HG02840 (cell line): ENCODE data around the gene GNB1.
"Not testable (repeated sequence)": the region's sequence is repeated elsewhere in the genome, so short reads cannot be mapped to it uniquely, and the experiment has no call there.

Experiments used
- ATAC-seq: cut with Tn5 transposase; IDR thresholded peaks from one replicate; pipeline ENCODE4 v1.9.1; 2021; ENCODE audit warnings: mild to moderate bottlenecking, moderate library complexity, moderate number of reproducible peaks; ENCODE audit not compliant: unreplicated experiment, low FRiP score

The GNB1 gene

DNA sequence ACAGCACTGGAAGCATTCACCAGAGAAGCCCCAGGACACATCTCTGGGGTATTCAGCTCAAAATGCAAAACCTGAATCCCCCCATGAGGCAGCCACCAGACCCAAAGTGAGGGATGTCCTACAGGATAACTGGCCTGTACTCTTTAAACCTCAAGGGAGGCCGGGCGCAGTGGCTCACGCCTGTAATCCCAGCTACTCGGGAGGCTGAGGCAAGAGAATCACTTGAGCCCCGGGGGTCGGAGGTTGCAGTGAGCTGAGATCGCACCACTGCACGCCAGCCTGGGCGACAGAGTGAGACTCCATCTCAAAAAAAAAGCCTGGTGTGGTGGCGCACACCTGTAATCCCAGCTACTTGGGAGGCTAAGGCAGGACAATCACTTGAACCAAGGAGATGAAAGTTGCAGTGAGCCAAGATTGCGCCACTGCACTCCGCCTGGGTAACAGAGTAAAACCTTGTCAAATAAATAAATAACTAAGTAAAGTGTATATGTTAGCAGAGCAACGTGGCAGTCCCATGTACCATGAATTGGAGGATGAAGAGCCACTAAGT is 29.1 kb downstream of the GNB1 start:
- not testable (repeated sequence) for ATAC-seq

DNA sequence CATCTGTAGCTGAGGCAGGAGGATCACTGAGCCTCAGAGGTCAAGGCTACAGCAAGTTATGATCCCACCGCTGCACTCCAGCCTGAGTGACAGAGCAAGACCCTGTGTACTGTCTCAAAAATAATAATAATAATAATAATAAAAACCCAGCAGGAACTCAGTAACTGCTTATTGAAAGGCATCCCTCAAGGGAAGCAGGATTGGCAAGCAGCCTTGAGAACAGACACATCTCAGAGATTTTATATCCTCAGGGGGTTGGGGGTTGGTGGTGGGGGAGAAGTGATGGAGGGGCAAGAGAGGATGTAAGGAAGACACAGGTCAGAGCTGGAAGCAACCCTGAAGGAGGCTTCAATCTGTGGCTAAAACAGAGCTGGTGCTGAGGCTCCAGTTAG is 29.6 kb downstream of the GNB1 start:
- no peak for ATAC-seq

DNA sequence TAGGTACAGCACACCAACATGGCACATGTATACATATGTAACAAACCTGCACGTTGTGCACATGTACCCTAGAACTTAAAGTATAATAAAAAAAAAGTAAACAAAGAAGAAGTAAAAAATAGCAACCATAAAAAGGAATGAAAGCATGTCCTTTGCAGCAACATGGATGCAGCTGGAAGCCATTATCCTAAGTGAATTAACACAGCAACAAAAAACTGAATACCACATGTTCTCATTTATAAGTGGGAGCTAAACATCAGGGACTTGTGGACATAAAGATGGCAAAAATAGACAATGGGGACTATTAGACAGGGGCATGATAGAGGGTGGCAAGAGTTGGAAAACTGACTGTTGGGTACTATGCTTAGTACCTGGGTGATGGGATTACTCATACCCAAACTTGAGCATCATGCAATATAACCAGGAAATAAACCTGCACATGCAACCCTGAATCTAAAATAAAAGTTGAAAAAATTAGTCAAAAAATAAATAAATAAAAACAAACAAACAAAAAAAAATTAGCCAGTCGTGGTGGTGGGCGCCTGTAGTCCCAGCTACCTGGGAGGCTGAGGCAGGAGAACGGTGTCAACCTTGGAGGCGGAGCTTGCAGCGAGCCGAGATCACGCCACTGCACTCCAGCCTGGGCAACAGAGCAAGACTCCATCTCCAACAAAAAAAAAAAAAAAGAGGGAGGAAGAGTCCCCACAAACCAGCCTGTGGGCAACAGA is 30.8 kb downstream of the GNB1 start:
- ATAC-seq, result not testable (repeated sequence)

DNA sequence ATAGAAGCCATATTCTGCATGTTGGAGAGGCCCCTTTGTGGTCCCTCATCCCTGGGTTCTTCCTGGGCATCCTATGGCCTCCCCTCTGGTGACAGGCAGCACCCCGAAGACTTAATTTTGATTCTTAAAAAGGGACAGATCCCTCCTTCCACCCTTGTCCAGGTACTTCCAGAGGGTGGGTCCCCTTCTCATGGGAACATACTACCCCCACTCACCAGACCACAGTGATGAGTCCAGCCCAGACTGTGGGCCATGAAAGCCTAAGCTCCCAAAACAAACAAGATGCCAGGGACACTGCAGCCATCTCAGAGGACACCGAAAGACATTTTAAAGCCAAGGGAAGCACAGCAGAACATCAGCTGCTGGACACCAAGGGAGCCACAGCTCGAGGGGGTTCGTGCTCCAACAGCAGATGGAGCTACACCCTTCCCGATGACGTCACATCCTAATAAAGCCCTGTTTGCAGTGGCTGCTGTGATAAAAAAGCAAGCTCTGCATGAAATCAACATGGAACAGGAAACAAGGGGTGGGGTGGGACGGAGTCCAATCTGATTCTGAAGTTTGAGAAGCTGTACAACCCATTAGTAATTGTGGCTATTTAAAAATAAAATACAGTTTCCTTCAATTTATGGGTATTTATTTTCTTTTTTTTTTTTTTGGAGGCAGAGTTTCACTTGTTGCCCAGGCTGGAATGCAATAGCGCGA is 32.4 kb downstream of the GNB1 start:
- no peak for ATAC-seq

DNA sequence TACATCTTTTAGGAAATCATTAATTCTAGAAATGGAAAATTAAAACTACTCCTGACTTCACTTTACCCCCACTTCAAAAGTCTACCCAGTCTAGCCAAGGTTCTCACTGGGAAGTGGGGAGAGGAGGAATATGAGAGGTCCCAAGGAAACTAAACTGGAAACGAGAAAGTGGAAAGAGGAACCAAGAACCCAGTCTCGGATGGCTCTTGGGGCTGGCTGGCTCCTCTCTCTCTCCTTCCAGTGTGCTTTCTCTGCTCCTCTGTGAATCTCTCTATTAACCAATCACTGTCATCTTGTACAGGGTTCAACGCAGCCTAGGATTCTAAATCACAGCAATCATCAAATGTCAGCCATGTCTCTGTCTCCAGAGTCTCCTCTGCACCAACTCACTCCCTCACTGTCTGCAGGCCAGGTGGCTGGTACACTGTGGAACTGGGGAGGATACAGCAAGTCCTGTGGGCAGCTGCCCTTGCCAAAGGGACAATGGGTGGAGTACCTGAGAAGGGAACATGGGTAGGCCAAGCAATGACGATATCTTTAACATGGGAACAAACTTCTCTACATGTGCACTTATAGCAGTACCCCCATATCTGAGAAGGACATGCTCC is 33.7 kb downstream of the GNB1 start:
- ATAC-seq, result no peak

DNA sequence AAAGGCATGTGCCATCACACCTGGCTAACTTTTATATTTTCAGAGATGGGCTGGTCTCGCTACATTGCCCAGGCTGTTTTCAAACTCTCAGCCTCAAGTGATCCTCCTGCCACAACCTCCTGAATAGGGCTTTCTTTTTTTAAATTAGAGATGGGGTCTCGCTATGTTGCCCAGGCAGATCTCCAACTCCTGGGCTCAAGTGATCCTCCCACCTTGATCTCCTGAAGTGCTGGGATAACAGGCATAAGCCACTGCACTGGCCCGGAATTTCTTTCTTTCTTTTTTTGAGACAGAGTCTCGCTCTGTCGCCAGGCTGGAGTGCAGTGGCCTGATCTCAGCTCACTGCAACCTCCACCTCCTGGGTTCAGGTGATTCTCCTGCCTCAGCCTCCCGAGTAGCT is 34.7 kb downstream of the GNB1 start:
- ATAC-seq, result not testable (repeated sequence)

DNA sequence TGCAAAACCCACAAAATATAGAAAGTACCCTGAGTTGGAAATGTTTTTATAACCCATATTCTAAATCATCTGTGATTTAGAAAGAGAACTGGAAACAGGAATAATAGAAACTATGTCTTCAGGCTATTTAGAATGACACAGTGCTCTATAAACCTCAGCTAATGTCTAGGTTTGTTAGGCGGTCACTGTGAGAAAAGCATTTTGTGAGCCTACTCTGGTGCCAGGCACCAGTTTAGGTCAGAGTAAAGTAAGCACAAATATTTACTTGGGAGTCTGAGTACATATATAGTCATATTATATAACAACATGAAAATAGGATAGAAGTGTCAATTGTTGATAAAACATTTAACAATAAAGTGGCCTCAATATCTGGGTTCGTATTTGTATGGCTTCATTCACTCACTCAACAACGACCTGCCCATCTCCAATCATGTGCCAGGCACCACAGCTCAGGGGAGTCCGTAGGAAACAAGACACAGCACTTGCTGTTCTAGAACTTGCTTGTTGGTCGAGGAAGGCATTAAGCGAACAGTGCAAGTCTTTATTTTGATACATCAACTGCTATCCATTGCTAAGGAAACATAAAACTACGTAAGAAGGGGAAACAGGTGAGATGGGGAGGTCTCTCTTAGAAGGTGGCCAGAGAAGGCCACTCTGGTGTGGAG is 37.2 kb downstream of the GNB1 start:
- ATAC-seq, result no peak

DNA sequence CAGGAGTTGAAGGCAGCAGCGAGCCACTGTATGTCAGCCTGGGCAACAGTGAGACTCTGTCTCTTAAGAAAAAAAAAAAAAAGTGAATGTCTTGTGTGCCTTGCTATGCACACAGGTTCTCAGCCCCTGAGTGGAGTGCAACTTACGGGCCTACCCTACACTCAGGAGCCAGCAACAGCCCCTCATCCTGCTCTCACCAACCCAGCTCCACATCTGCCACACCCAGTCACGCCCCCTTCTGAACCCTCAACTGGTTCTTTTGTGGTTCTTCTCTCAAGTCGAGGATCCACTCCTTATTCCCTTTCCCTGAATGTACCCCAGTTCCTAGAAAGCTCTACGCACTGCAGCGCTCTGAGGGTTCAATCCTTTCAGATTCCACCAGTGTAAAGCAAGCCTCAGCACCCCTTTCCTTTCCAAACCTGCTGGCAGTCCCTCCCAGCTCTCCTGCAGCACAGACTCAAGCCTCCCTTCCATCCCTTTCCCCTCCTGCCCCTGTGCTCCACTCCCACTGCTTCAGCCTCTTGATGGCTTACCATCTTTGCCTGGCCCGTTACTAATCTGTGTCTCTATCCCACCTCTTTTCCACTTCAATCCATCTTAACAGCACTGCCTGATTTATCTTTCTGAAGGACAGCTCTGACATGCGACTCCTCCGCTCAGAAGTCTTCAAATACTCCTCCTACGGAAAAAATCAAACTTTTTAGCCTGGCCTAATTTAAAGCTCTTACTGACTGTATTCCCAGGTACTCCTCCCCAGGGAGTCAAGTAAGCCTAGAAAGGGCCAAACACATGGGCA is 38.1 kb downstream of the GNB1 start:
- ATAC-seq, result no peak

DNA sequence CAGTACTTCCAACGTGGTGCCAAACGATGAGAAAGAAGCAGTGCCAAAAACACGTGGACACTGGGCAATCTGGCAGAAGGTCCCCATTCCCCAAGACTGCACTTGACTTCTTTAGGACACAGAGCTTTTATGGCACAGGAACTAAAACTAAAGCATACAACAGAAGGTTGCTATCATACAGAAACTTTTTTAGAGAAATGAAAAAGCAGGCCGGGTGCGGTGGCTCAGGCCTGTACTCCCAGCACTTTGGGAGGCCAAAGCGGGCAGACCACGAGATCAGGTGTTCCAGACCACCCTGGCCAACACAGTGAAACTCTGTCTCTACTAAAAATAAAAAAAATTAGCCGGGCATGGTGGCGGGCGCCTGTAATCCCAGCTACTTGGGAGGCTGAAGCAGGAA is 43.0 kb downstream of the GNB1 start:
- no peak for ATAC-seq

DNA sequence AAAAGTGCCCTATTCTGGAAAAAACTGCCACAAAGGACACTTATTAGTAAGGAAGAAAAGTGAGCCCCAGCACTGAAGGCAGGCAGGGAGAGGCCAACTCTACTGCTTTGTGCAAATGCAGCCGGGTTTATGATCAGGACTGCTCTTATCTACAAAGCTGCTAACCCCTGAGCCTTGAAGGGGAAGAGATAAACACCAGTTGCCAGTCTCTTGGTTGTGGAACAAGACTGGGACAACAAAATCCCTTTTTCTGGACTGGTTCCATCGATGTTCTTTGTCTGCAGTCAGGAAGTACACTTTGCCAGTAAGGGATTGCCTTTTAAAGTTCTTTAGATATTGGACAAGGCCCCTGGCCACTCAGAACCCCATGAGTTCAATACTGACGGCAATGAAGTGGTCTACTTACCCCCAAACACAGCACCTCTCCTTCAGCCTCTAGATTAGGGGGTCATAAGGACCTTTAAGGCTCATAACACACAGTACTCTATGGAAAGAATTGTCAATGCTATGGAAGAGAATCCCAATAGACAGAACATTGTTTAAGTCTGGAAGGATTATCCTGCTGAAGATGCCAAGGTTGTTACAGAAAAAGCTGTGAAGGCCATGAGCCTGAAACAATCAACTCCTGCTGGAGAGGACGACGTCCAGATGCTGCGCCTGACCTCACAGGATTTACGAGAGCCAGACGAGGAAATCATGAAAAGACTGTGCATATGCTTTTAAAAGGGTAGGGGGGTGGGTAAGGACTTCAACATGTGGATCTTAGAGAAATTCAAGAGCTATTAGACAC is 43.6 kb downstream of the GNB1 start:
- ATAC-seq, result no peak

DNA sequence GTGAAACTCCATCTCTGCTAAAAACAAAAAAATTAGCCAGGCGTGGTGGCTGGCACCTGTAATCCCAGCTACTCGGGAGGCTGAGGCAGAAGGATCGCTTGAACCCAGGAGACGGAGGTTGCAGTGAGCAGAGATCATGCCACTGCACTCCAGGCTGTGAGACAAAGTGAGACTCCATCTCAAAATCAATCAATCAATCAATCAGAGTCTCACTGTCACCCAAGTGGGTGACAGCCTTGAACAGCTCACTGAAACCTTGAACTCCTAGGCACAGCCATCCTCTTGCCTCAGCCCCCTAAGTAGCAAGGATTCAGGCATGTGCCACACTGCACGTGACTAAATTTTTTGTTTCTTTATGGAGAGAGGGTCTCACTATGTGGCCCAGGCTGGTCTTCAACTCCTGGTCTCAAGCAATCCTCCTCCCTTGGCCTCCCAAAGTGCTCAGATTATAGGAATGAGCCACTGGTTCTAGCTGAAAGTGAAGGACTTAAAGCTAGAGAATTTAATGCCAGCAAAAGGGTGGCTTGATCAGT is 44.4 kb downstream of the GNB1 start:
- ATAC-seq, result no peak

DNA sequence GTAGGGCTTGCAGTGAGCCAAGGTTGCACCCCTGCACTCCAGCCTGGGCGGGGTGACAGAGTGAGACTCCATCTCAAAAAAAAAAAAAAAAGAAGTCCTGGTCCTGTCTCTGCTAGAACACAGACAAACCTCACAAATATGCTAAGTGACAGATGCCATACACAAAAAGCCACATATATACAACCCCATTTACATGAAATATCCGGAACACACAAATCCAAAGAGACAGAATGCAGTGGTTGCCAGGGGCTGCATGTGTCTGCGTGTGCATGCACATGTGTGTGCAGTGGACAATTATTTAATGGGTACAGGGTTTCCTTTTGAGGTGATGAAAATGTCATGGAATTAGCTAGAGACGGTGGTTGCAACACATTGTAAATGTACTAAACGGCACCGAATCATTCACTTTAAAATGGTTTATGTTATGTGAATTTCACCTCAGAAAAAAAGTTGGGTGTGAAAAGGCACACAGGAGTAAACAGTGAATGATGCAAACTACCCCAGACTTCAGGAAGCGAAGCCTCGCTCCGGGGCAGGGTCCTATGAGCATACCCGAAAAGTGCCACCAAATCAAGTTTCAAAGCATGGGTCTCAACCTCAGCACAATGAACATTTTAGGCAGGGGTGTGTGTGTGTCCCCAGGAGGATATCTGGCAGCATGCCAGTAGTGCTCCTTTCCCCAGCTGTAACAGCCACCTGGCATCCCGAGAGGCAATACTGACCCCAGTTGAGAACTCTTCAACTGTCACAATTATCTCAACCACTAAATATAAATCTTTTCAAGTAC is 48.3 kb downstream of the GNB1 start:
- no peak for ATAC-seq

DNA sequence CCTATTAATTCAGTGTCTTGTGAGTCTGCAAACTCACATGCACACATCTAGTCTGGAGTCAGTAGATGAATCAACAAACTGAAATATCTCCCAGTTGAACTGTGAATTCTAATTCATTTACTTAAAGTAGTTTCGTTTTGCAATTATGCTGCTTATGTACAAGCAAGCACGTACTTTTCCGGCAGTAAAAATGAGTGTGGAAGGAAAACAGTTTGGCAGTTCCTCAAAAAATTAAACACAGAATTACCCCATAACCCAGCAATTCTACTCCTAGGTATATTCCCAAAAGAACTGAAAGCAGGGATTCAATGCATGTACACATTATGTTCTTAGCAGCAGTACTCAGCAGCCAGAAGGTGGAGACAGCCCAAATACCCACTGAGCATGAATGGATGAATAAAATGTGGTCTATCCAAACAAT is 49.3 kb downstream of the GNB1 start:
- ATAC-seq, result no peak

DNA sequence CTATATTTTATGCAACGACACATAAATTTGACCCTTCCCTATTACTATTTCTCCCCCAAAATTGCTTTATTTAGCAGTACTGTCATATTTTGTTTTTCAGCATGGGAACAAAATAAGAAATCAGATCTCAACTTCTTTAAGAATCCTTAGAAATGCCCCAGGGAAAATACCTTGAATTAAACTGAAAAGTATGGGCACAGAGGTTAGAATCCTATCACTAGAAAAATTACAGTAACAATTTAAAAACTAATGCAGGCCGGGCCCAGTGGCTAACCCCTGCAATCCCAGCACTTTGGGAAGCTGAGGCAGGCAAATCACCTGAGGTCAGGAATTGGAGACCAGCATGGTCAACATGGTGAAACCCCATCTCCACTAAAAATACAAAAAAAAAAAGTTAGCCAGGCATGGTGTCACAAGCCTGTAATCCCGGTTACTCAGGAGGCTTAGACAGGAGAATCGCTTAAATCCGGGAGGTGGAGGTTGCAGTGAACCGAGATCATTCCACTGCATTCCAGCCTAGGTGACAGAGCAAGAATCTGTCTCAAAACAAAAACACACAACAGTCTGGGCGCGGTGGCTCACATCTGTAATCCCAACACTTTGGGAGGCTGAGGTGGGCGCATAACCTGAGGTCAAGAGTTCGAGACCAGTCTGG is 51.4 kb downstream of the GNB1 start:
- ATAC-seq, result no peak

DNA sequence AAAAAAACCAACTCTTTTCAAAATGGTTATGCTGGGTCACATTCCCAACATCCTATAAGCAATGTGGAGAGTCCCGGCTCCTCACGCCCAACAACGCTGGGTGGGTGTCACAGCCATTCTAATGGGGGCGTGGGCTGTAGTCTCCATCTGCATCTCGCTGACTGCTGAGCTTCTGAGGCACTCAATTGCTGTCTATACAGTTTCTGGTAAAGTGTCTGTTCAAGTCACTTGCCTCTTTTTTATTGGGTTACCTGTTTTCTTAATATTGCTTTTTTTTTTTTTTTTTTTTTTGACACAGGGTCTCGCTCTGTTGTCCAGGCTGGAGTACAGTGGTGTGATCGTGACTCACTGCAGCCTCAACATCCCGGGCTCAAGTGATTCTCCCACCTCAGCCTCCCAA is 54.8 kb downstream of the GNB1 start:
- ATAC-seq, result no peak

DNA sequence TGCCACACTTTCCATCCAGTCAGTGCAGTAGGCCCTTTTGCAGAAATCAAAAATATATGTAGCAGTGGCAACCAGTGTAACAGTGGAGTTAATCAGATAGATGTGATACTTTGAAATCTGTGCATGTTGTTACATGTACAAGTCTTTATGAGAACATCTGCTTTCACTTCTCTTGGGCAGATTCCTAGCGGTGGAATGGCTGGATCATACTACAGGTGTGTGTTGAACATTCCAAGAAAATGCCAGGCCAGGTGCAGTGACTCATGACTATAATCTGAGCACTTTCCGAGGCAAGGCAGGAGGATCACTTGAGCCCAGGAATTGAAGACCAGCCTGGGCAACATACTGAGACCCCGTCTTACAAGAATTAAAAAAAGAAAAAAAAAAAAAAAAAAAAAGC is 55.3 kb downstream of the GNB1 start:
- no peak for ATAC-seq

DNA sequence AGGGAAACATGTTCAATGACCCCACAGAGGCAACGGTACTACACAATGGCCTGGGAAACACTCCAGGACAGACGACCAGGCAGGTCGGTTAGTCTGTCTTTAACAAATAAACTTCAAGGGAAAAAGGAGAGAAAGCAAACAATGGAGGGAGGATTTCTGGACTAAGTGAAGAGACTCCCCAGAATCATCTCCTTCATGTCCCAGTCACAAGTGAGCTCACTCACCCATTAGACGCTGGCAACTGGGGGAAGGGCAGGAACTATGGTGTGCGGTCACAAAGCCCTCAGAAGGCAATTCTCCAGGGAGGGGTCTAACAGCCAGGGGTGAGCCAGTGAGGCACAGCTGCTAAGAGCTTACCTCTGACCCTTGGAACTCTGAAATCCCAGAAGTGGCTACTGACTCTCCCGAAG is 57.0 kb downstream of the GNB1 start:
- no peak for ATAC-seq

DNA sequence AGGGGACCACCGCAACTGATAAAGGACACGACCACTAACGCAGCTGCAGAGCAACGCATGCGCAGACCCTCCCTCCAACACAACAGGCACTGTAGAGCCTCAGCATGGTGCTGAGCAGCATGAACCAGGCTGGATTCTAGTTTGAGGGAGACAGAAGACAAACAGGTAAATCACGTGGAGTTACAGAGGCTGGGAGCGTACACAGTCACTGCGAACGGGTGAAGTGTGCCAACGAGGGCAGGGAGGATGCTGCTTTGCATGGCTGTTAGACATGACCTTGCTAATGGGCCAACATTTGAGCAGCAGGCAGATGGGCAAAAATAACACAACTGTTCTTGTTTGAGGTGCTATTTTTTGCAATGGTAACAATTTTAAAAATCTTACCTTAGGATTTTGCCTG is 57.4 kb downstream of the GNB1 start:
- no peak for ATAC-seq
